Thoracic aorta (tissue), 2 donors: ENCODE results near the gene MRPS5. TPM values are rescaled to one million over a fixed set of nuclear protein-coding genes. Genes with fewer than 3 reads are reported as not detected.

Source experiments
- ATAC-seq: fragments of 150-250 bp; one replicate; pipeline ENCODE4 v1.8.0; 2017; ENCODE audit warnings: low read depth; ENCODE audit not compliant: insufficient number of reproducible peaks, low FRiP score
- DNase-seq: peaks from one replicate; pipeline ENCODE4 v3.0.0-alpha.2; 2020; ENCODE audit warnings: low spot score
- H3K27ac ChIP-seq, 2 donors: fragments of 200-600 bp; sonication (generic); 1 replicate in 1 of 2; 2 replicates in 1 of 2; pipeline ENCODE4 v1.5.1; 2016; ENCODE audit warnings: mild to moderate bottlenecking in 2 of 2, moderate library complexity in 2 of 2
- H3K27me3 ChIP-seq: fragments of 200-600 bp; sonication (generic); replicated peaks from 2 replicates; pipeline ENCODE4 v1.6.0; 2016; ENCODE audit warnings: mild to moderate bottlenecking; ENCODE audit not compliant: insufficient read depth
- H3K36me3 ChIP-seq: fragments of 200-600 bp; sonication (generic); one replicate; pipeline ENCODE4 v1.5.1; 2016
- H3K4me1 ChIP-seq, 2 donors: fragments of 200-600 bp; sonication (generic); 1 replicate in 1 of 2; 2 replicates in 1 of 2; pipeline versions ENCODE4 v1.5.1 to v1.6.0; 2016; ENCODE audit warnings: low read depth in 2 of 2, mild to moderate bottlenecking in 1 of 2; ENCODE audit not compliant: control insufficient read depth in 1 of 2
- H3K4me3 ChIP-seq: fragments of 200-600 bp; sonication (generic); 2 replicates; pipeline ENCODE4 v1.5.1; 2016; ENCODE audit warnings: mild to moderate bottlenecking
- H3K9me3 ChIP-seq: fragments of 200-600 bp; sonication (generic); 2 replicates; pipeline ENCODE4 v1.5.1; 2016
- CTCF ChIP-seq: fragments of 200-600 bp; sonication (generic); IDR thresholded peaks from one replicate; pipeline ENCODE4 v1.5.1; 2019; ENCODE audit warnings: antibody characterized with exemption
- total RNA-seq, 2 donors: library from RNA; depleted of rRNA; stranded (reverse); fragments of >200 nt; gene quantifications; one replicate each; pipeline versions ENCODE4 v1.1.0 to v1.2.3, GENCODE V29; 2016

Gene MRPS5
- total RNA-seq, 2 donors from 2014 or later, result 35.3 to 44.8 TPM

- no peak for DNase-seq
- no peak for ATAC-seq
- H3K4me1 ChIP-seq, result no peaks in the 10 kb centered on the region
Observed at GRCh38 chr2:95057535-95058370, 63.9 kb downstream of the MRPS5 start.

GRCh38 chr2:95056461-95057459, 64.8 kb downstream of the MRPS5 start:
- no peak for TF ChIP-seq CTCF
- ATAC-seq (no peak), DNase-seq (no peak)
- H3K36me3 ChIP-seq, result no peaks in the 10 kb centered on the region
- H3K9me3 ChIP-seq, result no peaks in the 10 kb centered on the region
- no peaks in the 10 kb centered on the region for H3K27me3 ChIP-seq
- H3K4me1 ChIP-seq, result no peaks in the 10 kb centered on the region
- no peak overlapping the region for H3K27ac ChIP-seq
- no peak overlapping the region for H3K4me3 ChIP-seq

More at GRCh38 chr2:95057535-95058370, 63.9 kb downstream of the MRPS5 start:
- TF ChIP-seq CTCF, result no peak
- Histone ChIP-seq H3K9me3 (no peaks in the 10 kb centered on the region), H3K4me3 (no peak overlapping the region), H3K27me3 (no peaks in the 10 kb centered on the region), H3K27ac (no peak overlapping the region), H3K36me3 (no peaks in the 10 kb centered on the region)

- DNase-seq, result no peak
- no peak for TF ChIP-seq CTCF
- no peak overlapping the region for H3K27ac ChIP-seq
Observed at GRCh38 chr2:95056044-95056443, 65.6 kb downstream of the MRPS5 start.

GRCh38 chr2:95055262-95055661, 66.3 kb downstream of the MRPS5 start:
- Histone ChIP-seq H3K27me3 (no peaks in the 10 kb centered on the region), H3K4me3 (no peak overlapping the region), H3K36me3 (no peaks in the 10 kb centered on the region), H3K27ac (no peak overlapping the region), H3K9me3 (no peaks in the 10 kb centered on the region), H3K4me1 (no peaks in the 10 kb centered on the region)
- DNase-seq (no peak), ATAC-seq (no peak)
- no peak for TF ChIP-seq CTCF

More at GRCh38 chr2:95056044-95056443, 65.6 kb downstream of the MRPS5 start:
- H3K4me1 ChIP-seq, result no peaks in the 10 kb centered on the region
- H3K4me3 ChIP-seq, result no peak overlapping the region
- no peaks in the 10 kb centered on the region for H3K27me3 ChIP-seq
- H3K36me3 ChIP-seq, result no peaks in the 10 kb centered on the region
- ATAC-seq, result no peak
- H3K9me3 ChIP-seq, result no peaks in the 10 kb centered on the region

- no peaks in the 10 kb centered on the region for H3K36me3 ChIP-seq
- no peak overlapping the region for H3K4me3 ChIP-seq
- no peaks in the 10 kb centered on the region for H3K4me1 ChIP-seq
- H3K27ac ChIP-seq, result no peak overlapping the region
- no peak for TF ChIP-seq CTCF
- DNase-seq (no peak), ATAC-seq (no peak)
- no peaks in the 10 kb centered on the region for H3K27me3 ChIP-seq
- no peaks in the 10 kb centered on the region for H3K9me3 ChIP-seq
Observed at GRCh38 chr2:95054016-95054415, 67.6 kb downstream of the MRPS5 start.
